ENCODE results near the gene SPOUT1. TPM values are rescaled to one million over a fixed set of nuclear protein-coding genes. Genes with fewer than 3 reads are reported as not detected.
"Not testable (repeated sequence)": the region's sequence is repeated elsewhere in the genome, so short reads cannot be mapped to it uniquely, and the experiment has no call there.

SPOUT1 gene
- total and polyA plus RNA-seq, 8 donors: 14.8 to 32.8 (median 23.3) TPM

DNA sequence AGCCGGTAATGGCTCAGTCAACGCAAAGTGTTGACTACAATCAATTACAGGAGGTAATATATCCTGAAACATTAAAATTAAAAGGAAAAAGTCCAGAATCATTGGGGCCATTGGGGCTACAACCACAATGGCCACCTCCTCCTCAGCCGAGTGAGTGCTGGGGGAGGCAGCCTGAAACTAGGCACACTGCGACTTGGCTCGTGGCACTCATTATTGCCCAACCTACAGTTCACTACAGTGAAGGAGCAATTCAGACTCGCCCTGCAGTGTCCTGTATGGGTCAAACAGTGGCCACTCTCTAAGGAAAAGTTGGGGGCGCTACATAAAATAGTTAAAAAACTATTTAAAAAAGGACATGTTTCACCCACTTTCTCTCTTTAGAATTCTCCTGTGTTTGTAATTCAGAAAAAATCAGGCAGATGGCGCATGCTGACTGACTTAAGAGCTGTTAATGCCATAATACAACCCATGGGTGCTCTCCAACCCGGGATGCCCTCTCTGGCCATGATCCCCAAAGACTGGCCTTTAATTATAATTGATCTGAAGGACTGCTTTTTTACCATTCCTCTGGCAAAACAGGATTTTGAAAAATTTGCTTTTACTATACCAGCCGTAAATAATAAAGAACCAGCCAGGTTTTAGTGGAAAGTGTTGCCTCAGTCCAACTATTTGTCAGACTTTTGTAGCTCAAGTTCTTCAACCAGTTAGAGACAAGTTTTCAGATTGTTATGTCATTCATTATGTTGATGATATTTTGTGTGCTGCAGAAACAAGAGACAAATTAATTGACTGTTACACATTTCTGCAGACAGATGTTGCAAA lies 22.4 kb upstream of the SPOUT1 start:
- ATAC-seq: peak in 3 of 4 donors; percentile 46 to 81 (median 76)
- not testable (repeated sequence) for FAIRE-seq
- WGBS, 2 donors: 51 to 59% methylated on average over 10 of the region's 10 CpGs

GRCh38 chr9:128851024-128851423 lies 21.4 kb upstream of the SPOUT1 start:
- DNase-seq; ATAC-seq; FAIRE-seq; H3K4me3 ChIP-seq; intact Hi-C loops (cut with DNase I); H3K27ac ChIP-seq; H3K27me3 ChIP-seq; H3K36me3 ChIP-seq; H3K9me3 ChIP-seq: not testable (repeated sequence)
- 82 to 89% methylated on average over 10 of the region's 10 CpGs for WGBS, 2 donors
- peaks cover 8 to 17% (median 12%) of the 10 kb centered on the region in 3 donors for H3K4me1 ChIP-seq

More for the DNA sequence above, 22.4 kb upstream of the SPOUT1 start:
- H3K27ac ChIP-seq; H3K36me3 ChIP-seq; intact Hi-C loops (cut with DNase I); H3K9me3 ChIP-seq; H3K27me3 ChIP-seq; H3K4me3 ChIP-seq: not testable (repeated sequence)
- DNase-seq: peak in 3 of 6 donors; percentile 24 to 53 (median 30)
- H3K4me1 ChIP-seq: peaks cover 5 to 17% (median 11%) of the 10 kb centered on the region in 3 donors
- peak; percentile 38 to 54 (median 47) for TF ChIP-seq CTCF (IDR thresholded peaks at IDR 0.05)

DNA sequence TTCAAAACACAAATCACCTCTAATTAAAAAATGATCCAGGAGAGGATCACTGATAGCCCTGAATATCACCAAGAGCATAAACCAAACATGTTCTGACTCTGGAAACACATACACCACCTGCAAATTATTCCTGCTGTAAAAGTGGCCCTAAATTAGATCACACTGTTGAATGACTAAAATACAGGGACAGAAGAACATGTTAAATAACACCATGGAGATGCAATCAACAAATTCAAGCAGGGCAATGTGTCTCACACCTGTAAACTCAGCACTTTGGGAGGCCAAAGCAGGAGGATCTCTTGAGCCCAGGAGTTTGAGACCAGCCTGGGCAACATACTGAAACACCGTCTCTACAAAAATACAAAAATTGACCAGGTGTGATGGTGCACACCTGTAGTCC lies 18.2 kb upstream of the SPOUT1 start:
- no peak for TF ChIP-seq CTCF (IDR thresholded peaks at IDR 0.05)
- FAIRE-seq (no peak), ATAC-seq (no peak), DNase-seq (no peak)
- Histone ChIP-seq H3K27ac (no peak overlapping the region), H3K36me3 (no peaks in the 10 kb centered on the region), H3K9me3 (no peaks in the 10 kb centered on the region), H3K4me1 (peaks cover 5 to 17% (median 8%) of the 10 kb centered on the region in 3 donors), H3K4me3 (no peak overlapping the region), H3K27me3 (no peaks in the 10 kb centered on the region)
- intact Hi-C loops (cut with DNase I): no loop called here
- 98 to 100% methylated on average over 1 of the region's 1 CpG for WGBS, 2 donors

DNA sequence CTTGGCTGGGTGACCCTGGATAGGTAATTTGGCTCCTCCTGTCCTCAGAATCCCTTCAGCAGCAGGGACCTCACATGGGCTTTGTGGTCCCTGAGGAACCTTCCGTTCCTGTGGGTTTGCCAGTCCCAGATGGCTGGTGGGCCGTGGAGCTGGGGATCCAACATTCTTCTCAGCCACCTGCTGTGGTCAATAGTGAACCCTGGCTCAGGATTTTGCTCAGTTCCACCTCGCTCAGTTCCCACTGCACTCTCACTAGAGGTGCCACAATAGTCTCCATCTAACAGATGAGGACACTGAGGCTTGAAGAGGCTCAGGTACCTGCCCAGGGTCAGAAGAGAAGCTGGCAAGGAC lies 17.1 kb upstream of the SPOUT1 start:
- intact Hi-C loops (cut with DNase I): no loop called here

More for the DNA sequence above, 17.1 kb upstream of the SPOUT1 start:
- Histone ChIP-seq H3K36me3 (no peaks in the 10 kb centered on the region), H3K4me1 (peaks cover 0 to 10% (median 6%) of the 10 kb centered on the region in 3 donors), H3K9me3 (no peaks in the 10 kb centered on the region), H3K27me3 (no peaks in the 10 kb centered on the region), H3K27ac (no peak overlapping the region), H3K4me3 (no peak overlapping the region)
- DNase-seq (no peak), FAIRE-seq (no peak), ATAC-seq (no peak)
- TF ChIP-seq CTCF (IDR thresholded peaks at IDR 0.05): no peak
- WGBS, 2 donors: 95 to 96% methylated on average over 3 of the region's 3 CpGs
